Activated T-cell treated with anti-CD3 and anti-CD28 coated beads, Interleukin-2, amount 50 U/mL, for 48 hours (primary cell): ENCODE results near the gene GPC6.

Source experiments
- DNase-seq, 2 experiments: peaks; one replicate each; pipeline ENCODE4 v3.0.0-alpha.2; 2020

GPC6 gene

GRCh38 chr13:94232956-94233355 lies 1006.3 kb downstream of the GPC6 start:
- no peak for DNase-seq

- no peak for DNase-seq
Observed at GRCh38 chr13:94233401-94233800, 1006.8 kb downstream of the GPC6 start.

GRCh38 chr13:94233837-94234236 lies 1007.2 kb downstream of the GPC6 start:
- no peak for DNase-seq

DNA sequence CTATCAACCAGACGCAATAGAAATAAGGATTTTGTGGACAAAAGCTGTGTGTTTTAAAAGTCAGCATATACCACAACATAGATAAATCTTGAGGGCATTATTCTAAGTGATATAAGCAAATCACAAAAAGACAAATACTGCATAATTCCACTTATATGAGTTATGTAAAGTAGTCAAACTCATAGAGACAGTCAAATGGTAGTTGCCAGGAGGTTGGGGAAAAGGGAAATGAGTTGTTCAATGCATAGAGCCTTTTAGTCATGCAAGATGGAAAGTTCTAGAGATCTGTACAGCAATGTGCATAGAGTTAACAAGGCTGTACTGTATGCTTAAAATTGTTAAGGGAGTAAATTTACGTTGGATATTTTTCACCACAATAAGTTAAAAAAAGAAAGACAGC lies 1008.1 kb downstream of the GPC6 start:
- DNase-seq = no peak

DNA sequence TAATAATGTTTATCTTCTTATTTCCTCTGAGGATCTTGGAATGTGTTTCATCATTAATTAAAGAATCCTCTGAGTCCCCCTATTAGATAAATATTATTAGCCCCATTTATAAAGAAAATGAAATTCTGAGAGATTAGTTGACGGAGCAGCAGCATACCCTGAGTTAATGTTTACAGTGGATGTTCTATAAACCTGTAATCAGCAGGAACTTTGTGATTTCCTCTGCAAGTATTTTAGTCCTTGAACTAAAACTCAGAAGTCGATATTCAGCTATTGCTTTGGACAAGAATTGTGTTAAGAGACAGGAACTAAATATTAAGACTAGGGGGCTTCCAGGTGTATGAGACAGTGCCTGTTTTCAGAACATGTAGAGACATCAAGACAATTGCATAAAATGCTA lies 1009.5 kb downstream of the GPC6 start:
- DNase-seq = no peak

GRCh38 chr13:94236872-94237271 lies 1010.3 kb downstream of the GPC6 start:
- no peak for DNase-seq

GRCh38 chr13:94239135-94239534 lies 1012.5 kb downstream of the GPC6 start:
- no peak for DNase-seq

GRCh38 chr13:94242554-94242953 lies 1015.9 kb downstream of the GPC6 start:
- no peak for DNase-seq

- no peak for DNase-seq
Observed at GRCh38 chr13:94243551-94243950, 1016.9 kb downstream of the GPC6 start.

- DNase-seq = no peak
Observed at GRCh38 chr13:94246495-94246894, 1019.9 kb downstream of the GPC6 start.

DNA sequence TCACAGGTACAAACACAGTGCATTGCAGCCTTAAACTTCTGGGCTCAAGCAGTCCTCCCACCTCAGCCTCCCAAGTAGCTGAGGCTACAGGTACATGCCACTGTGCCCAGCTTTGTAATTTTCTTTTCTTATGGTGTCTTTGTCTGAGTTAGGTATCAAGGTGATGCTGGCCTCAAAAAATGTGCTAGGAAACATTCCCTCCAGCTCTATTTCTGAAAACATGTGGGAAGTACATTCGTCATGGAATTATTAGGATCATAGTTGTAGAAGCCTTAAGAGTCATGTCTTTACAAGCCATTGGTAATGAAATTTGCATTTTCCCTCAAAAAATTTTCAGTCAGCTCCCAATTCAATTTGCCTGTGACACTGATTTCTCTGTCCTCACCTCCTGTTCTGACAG lies 1021.3 kb downstream of the GPC6 start:
- DNase-seq = no peak

DNA sequence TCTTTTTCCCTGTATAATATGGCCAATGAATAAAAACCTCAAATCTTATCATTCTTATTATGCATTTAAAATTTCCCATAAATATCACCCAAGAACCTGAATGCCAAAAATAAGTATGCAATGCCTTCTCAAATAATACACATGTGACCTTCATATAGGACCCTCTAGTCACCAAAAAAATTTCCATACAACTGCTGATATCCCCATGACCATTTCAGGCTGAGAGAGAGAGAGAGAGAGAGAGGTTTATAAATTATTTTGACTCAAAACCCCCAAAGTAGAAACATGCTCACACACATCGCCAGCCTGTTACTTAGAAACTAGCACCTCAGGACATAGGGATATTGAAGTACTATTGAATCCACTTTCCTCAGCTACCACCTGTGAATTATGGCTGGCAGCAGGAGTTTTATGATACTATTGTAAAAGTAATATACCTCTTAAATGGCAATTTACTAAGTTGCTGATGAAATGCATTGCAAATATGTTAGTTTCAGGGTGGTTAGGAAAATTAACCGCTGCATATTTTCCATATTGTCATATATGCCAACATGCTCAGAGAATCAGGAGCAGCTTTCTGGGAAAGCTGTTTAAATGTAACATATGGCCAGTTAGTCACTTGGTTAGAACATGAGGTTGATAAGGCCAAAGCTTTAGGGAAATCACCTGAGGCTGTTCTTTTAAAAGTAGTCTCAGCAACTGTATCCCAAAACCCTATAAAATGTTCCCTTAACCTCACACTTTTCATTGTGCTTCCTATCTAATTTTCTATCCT lies 1022.0 kb downstream of the GPC6 start:
- DNase-seq = no peak

DNA sequence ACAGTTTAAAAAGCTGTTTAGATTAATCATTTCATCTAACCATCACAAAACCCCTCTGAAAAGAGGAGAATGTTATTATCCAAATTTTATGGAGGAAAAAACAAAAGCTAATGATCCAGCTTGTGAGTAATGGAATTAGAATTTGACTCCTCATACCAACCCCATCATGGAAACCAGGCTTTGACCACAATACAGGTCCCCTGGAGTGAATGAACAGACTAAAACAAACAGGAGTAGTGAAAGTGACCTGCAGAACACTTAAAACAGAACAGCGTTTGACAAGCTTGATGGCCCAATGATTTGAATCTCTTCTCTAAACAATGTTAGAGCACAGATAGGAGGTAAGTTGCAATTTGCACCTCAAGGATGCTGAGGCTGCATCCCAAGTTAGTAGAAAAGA lies 1022.9 kb downstream of the GPC6 start:
- no peak for DNase-seq

DNA sequence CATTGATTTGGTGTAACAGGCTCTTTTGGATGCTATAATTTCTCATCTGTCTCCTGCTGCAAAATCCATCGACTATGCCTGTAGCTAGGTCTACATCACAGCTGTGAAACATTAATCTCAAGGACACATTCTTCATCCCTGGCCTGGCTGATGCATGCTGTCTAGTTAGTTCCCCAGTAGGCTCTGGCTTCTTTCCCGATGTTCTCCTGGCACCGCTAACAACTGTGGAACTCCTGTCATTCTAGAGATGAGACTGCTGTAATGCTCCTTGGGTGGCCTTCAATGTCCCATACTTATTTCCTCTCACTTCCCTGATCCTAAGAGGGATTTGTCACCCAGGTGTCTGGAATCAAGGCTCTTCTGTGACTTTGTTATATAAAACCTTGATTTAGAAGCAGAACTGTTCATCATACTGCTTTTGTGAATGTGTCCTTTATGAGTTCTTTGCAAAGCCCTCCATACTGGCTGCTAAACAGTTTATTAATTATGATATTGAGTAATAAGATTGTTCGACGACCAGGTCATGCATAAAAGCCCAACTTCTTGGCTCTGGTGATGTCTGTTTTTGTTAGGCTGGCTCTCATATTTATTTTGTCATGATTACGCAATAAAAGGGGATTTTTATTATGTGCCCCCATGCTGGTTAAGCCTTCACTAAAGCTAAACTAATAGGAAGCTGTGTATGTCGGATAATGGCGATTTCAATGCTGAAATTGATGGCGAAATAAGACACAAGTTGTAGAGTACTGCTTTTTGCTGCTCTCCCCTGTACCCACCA lies 1025.4 kb downstream of the GPC6 start:
- DNase-seq = no peak

- no peak for DNase-seq
Observed at GRCh38 chr13:94254737-94255136, 1028.1 kb downstream of the GPC6 start.

DNA sequence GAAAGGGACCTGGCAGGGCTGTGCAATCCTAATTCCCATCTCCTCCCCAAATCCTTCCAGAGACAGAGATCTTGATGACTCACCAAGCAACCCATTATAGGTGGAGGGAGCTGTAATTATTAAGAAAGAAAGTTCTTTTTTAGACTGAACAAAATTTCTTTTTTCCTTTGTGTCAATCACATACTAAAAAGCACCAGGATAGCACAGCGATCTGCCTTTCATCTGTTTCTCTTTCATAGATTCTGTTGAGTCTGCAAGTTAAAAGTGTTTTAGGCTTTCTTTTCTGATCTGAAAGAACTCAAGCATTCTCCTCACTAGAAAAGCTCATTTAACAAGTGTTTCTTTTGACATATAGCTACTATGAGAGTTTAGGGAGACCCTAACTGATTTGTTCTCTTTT lies 1030.1 kb downstream of the GPC6 start:
- DNase-seq = no peak

GRCh38 chr13:94259984-94260383 lies 1033.4 kb downstream of the GPC6 start:
- no peak for DNase-seq

DNA sequence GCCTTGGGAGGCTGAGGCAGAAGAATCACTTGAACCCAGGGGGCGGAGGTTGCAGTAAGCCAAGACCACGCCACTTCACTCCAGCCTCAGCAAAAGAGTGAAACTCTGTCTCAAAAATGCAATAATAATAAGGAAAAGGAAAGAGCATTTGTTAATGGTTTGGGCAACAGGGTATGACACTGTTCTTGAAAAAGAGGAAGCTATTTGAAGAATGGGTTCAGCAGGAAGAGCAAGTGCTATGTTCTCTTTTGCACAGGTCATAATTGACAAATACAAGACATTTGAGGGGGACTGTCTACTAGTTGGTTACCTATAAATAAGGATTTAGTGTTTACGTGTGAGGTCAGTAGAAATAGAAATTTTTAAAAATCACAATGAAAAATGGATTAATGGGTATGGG lies 1034.6 kb downstream of the GPC6 start:
- no peak for DNase-seq

DNA sequence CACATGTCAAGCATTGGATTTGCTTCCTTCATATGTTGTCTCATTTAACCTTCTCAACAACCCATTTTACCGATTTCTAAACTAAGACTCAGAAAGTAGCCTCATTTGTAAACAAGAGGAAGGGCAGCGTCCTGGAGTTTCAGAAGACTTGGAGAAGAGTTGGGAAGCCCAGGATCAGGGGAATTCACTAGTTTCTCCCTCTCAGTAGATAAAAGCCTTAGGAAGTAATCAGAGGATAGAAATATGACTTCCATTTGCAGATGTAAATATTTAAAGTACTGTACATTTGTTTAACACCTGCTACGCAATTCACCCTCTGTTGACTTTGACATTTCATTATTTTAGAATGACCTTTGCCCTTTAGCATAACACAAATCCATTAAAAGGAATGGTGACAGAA lies 1036.4 kb downstream of the GPC6 start:
- DNase-seq = no peak

GRCh38 chr13:94267581-94268366 lies 1041.2 kb downstream of the GPC6 start:
- DNase-seq = no peak

DNA sequence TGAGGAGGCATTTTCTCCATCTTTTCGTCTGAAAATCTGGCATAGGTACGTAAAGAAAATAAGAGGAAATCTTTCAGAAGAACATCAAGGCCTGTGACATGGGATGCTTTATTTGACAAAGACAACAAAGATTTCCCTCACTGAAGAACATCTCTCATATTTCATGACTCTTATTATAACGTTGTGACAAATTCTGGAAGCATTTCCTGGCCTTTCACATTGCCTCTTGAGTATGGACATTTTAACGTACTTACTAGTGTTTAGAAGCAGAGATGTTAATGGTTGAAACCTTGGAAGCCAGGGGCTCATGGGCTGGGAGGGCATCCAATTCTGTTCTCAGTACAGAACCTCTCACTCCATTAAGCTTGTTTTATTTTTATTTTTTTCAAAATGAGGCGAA lies 1042.1 kb downstream of the GPC6 start:
- DNase-seq = no peak

GRCh38 chr13:94269557-94269956 lies 1043.0 kb downstream of the GPC6 start:
- no peak for DNase-seq

- DNase-seq = no peak
Observed at GRCh38 chr13:94270556-94270955, 1043.9 kb downstream of the GPC6 start.

GRCh38 chr13:94272038-94272437 lies 1045.4 kb downstream of the GPC6 start:
- no peak for DNase-seq
